Astrocyte (in vitro differentiated cells and primary cell): ENCODE results near the gene NRROS. TPM values are rescaled to one million over a fixed set of nuclear protein-coding genes. Genes with fewer than 3 reads are reported as not detected.
A peak's percentile ranks its signal among the peaks of the same experiment; 100 is the strongest.

Experiments
- DNase-seq: peaks from one replicate; pipeline ENCODE4 v3.0.0-alpha.2; 2010; ENCODE audit warnings: low read depth
- FAIRE-seq: peaks from 2 replicates; lab custom pipeline; 2011; peaks lifted over from hg19 to GRCh38; lab: Jason Lieb, UNC
- H2AFZ ChIP-seq: 2 replicates; pipeline ENCODE4 v1.6.0; 2012; ENCODE audit warnings: low read depth, low read length, inconsistent platforms
- H3K27ac ChIP-seq: 2 replicates; pipeline ENCODE4 v1.5.1; 2011; ENCODE audit warnings: low read depth, low read length, inconsistent platforms
- H3K27me3 ChIP-seq: 2 replicates; pipeline ENCODE4 v1.6.0; 2011; ENCODE audit warnings: low read length, inconsistent platforms; ENCODE audit not compliant: insufficient read depth
- H3K36me3 ChIP-seq: 2 replicates; pipeline ENCODE4 v1.5.1; 2011; ENCODE audit warnings: low read length, inconsistent platforms; ENCODE audit not compliant: insufficient read depth
- H3K4me1 ChIP-seq: 2 replicates; pipeline ENCODE4 v1.5.1; 2011; ENCODE audit warnings: low read length, inconsistent platforms; ENCODE audit not compliant: insufficient read depth
- H3K4me2 ChIP-seq: 2 replicates; pipeline ENCODE4 v1.6.0; 2012; ENCODE audit warnings: low read length, inconsistent platforms
- H3K4me3 ChIP-seq: 2 replicates; pipeline ENCODE4 v1.5.1; 2011; ENCODE audit warnings: low read depth, mild to moderate bottlenecking, low read length, inconsistent platforms; ENCODE audit not compliant: insufficient read depth
- H3K79me2 ChIP-seq: 2 replicates; pipeline ENCODE4 v1.6.0; 2012; ENCODE audit warnings: mild to moderate bottlenecking, low read length, inconsistent platforms; ENCODE audit not compliant: insufficient read depth
- H3K9ac ChIP-seq: 2 replicates; pipeline ENCODE4 v1.6.0; 2012; ENCODE audit warnings: mild to moderate bottlenecking, low read length, inconsistent platforms
- H3K9me3 ChIP-seq: 2 replicates; pipeline ENCODE4 v1.5.1; 2012; ENCODE audit warnings: low read depth, mild to moderate bottlenecking, low read length, inconsistent platforms; ENCODE audit not compliant: insufficient read depth
- H4K20me1 ChIP-seq: 2 replicates; pipeline ENCODE4 v1.6.0; 2012; ENCODE audit warnings: low read length, inconsistent platforms; ENCODE audit not compliant: insufficient read depth
- H3K27ac Mint-ChIP-seq: one replicate; pipeline ENCODE4 v1.8.0; 2021; ENCODE audit warnings: mild to moderate bottlenecking, mixed read lengths; ENCODE audit not compliant: unreplicated experiment
- H3K27me3 Mint-ChIP-seq: one replicate; pipeline ENCODE4 v1.8.0; 2021; ENCODE audit warnings: low read depth, mixed read lengths; ENCODE audit not compliant: unreplicated experiment
- H3K36me3 Mint-ChIP-seq: one replicate; pipeline ENCODE4 v1.8.0; 2021; ENCODE audit warnings: low read depth, mixed read lengths; ENCODE audit not compliant: unreplicated experiment
- H3K4me1 Mint-ChIP-seq: one replicate; pipeline ENCODE4 v1.8.0; 2021; ENCODE audit warnings: low read depth, mixed read lengths; ENCODE audit not compliant: unreplicated experiment
- H3K4me3 Mint-ChIP-seq: one replicate; pipeline ENCODE4 v1.8.0; 2021; ENCODE audit warnings: mild to moderate bottlenecking, moderate library complexity, mixed read lengths; ENCODE audit not compliant: unreplicated experiment
- H3K9me3 Mint-ChIP-seq: one replicate; pipeline ENCODE4 v1.8.0; 2021; ENCODE audit warnings: mild to moderate bottlenecking, mixed read lengths; ENCODE audit not compliant: unreplicated experiment
- CTCF ChIP-seq: IDR thresholded peaks from 2 replicates; pipeline ENCODE4 v1.5.1; 2011; ENCODE audit warnings: low read depth, mild to moderate bottlenecking, inconsistent platforms, low read length, moderate library complexity; ENCODE audit not compliant: insufficient read depth
- EZH2 ChIP-seq: IDR thresholded peaks from 2 replicates; pipeline ENCODE4 v1.6.1; 2012; ENCODE audit warnings: mild to moderate bottlenecking, low read length, inconsistent platforms; ENCODE audit not compliant: insufficient read depth
- total RNA-seq: library from RNA; stranded (reverse); gene quantifications from 2 replicates; pipeline ENCODE4 v1.2.1, GENCODE V29; 2021

NRROS gene
- total RNA-seq, 1 donor from 2014 or later, result not detected

DNA sequence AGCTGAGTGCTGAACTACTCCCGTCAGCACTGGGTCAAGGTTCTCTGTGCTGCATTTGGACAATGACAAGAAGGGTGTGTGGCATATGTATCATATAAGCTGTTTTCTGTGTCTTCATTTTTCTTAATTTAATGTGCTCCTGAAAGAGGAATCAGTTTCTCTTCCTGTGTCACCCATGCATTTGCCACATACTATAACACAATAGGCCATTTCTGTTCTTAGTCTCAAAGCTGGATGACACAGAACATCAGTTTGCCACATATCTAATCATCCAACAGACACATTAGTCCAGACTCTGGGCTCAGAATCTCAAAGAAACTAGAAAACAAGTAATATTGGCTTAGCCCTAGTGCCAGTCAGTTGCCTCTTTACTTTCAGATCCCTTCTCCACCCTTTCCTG, 38.4 kb downstream of the NRROS start:
- H3K36me3 ChIP-seq, result no peaks in the 10 kb centered on the region
- H3K79me2 ChIP-seq, result no peaks in the 10 kb centered on the region
- TF ChIP-seq CTCF, result no peak
- no peak for TF ChIP-seq EZH2
- no peaks in the 10 kb centered on the region for H3K4me1 ChIP-seq
- peaks cover 9% of the 10 kb centered on the region for H3K27me3 Mint-ChIP-seq
- H3K27ac Mint-ChIP-seq, result no peak overlapping the region
- H3K9me3 ChIP-seq, result no peaks in the 10 kb centered on the region
- no peaks in the 10 kb centered on the region for H3K4me1 Mint-ChIP-seq
- H3K9me3 Mint-ChIP-seq, result peaks cover 2% of the 10 kb centered on the region
- H3K4me3 ChIP-seq, result no peak overlapping the region
- H3K4me2 ChIP-seq, result no peak overlapping the region
- FAIRE-seq, result no peak
- H3K9ac ChIP-seq, result no peak overlapping the region
- no peaks in the 10 kb centered on the region for H3K36me3 Mint-ChIP-seq
- H3K4me3 Mint-ChIP-seq, result no peak overlapping the region
- H3K27me3 ChIP-seq, result peaks cover 28% of the 10 kb centered on the region
- no peaks in the 10 kb centered on the region for H4K20me1 ChIP-seq
- no peak overlapping the region for H3K27ac ChIP-seq
- no peak overlapping the region for H2AFZ ChIP-seq
- DNase-seq, result no peak

- no peak overlapping the region for H3K9ac ChIP-seq
- H3K36me3 ChIP-seq, result no peaks in the 10 kb centered on the region
- no peaks in the 10 kb centered on the region for H3K9me3 ChIP-seq
- H3K27ac ChIP-seq, result no peak overlapping the region
- H3K4me2 ChIP-seq, result peak overlapping the region; percentile 34
- Mint-ChIP-seq H3K27ac (no peak overlapping the region), H3K9me3 (no peaks in the 10 kb centered on the region), H3K4me3 (no peak overlapping the region), H3K4me1 (peaks cover 6% of the 10 kb centered on the region), H3K36me3 (no peaks in the 10 kb centered on the region), H3K27me3 (peaks cover 4% of the 10 kb centered on the region)
- peak; percentile 14 for DNase-seq
- no peaks in the 10 kb centered on the region for H4K20me1 ChIP-seq
- no peaks in the 10 kb centered on the region for H3K4me1 ChIP-seq
- no peak for TF ChIP-seq EZH2
- peak; percentile 89 for TF ChIP-seq CTCF
- peak overlapping the region; percentile 38 for H2AFZ ChIP-seq
- peaks cover 9% of the 10 kb centered on the region for H3K27me3 ChIP-seq
- FAIRE-seq, result no peak
- no peaks in the 10 kb centered on the region for H3K79me2 ChIP-seq
- H3K4me3 ChIP-seq, result no peak overlapping the region
These were observed 45.3 kb downstream of the NRROS start for GRCh38 chr3:196684548-196685407.

GRCh38 chr3:196686436-196686835, 46.9 kb downstream of the NRROS start:
- H4K20me1 ChIP-seq, result no peaks in the 10 kb centered on the region
- H3K4me3 Mint-ChIP-seq, result no peak overlapping the region
- no peak overlapping the region for H3K27ac Mint-ChIP-seq
- no peaks in the 10 kb centered on the region for H3K36me3 ChIP-seq
- no peak overlapping the region for H2AFZ ChIP-seq
- no peak overlapping the region for H3K27ac ChIP-seq
- H3K4me3 ChIP-seq, result no peak overlapping the region
- no peaks in the 10 kb centered on the region for H3K9me3 Mint-ChIP-seq
- no peak overlapping the region for H3K4me2 ChIP-seq
- no peak for DNase-seq
- no peaks in the 10 kb centered on the region for H3K9me3 ChIP-seq
- H3K27me3 ChIP-seq, result peaks cover 7% of the 10 kb centered on the region
- no peaks in the 10 kb centered on the region for H3K4me1 ChIP-seq
- FAIRE-seq, result no peak
- no peaks in the 10 kb centered on the region for H3K27me3 Mint-ChIP-seq
- H3K79me2 ChIP-seq, result no peaks in the 10 kb centered on the region
- no peak for TF ChIP-seq CTCF
- TF ChIP-seq EZH2, result no peak
- peaks cover 6% of the 10 kb centered on the region for H3K4me1 Mint-ChIP-seq
- H3K36me3 Mint-ChIP-seq, result no peaks in the 10 kb centered on the region
- H3K9ac ChIP-seq, result no peak overlapping the region
